Transverse colon (tissue), 4 donors: ENCODE data around the gene NR2F1-AS1. TPM values are rescaled to one million over a fixed set of nuclear protein-coding genes. Genes with fewer than 3 reads are reported as not detected.

ENCODE experiments used
- DNase-seq: peaks from one replicate; pipeline ENCODE4 v3.0.0-alpha.2; 2019
- H3K27ac ChIP-seq, 4 donors: fragments of 200-600 bp; sonication (generic); 2 replicates each; pipeline ENCODE4 v1.5.1; 2016 to 2018; ENCODE audit warnings: inconsistent platforms in 4 of 4
- H3K27me3 ChIP-seq: fragments of 200-600 bp; sonication (generic); 2 replicates; pipeline ENCODE4 v1.5.1; 2017; ENCODE audit warnings: inconsistent platforms
- H3K36me3 ChIP-seq, 4 donors: fragments of 200-600 bp; sonication (generic); 2 replicates each; pipeline ENCODE4 v1.5.1; 2017 to 2019; ENCODE audit warnings: inconsistent platforms in 4 of 4
- H3K4me1 ChIP-seq, 4 donors: fragments of 200-600 bp; sonication (generic); 2 replicates each; pipeline ENCODE4 v1.5.1; 2017 to 2020; ENCODE audit warnings: inconsistent platforms in 4 of 4
- H3K4me3 ChIP-seq, 4 donors: fragments of 200-600 bp; sonication (generic); 1 replicate in 1 of 4; 2 replicates in 3 of 4; pipeline versions ENCODE4 v1.5.1 to v1.6.1; 2017 to 2019; ENCODE audit warnings: inconsistent platforms in 4 of 4
- H3K9me3 ChIP-seq, 2 donors: fragments of 200-600 bp; sonication (generic); 2 replicates each; pipeline ENCODE4 v1.5.1; 2017 to 2019; ENCODE audit warnings: inconsistent platforms in 2 of 2
- EP300 ChIP-seq: sonication (generic); formaldehyde crosslinking; IDR thresholded peaks from one replicate; pipeline ENCODE4 v1.6.1; 2017; ENCODE audit warnings: antibody characterized with exemption, low read depth
- POLR2A ChIP-seq: fragments of 450-650 bp; IDR thresholded peaks from one replicate; pipeline ENCODE4 v1.6.1; 2016; ENCODE audit warnings: antibody characterized with exemption, mild to moderate bottlenecking, moderate library complexity
- POLR2AphosphoS5 ChIP-seq, 3 donors: sonication (generic); formaldehyde crosslinking; IDR thresholded peaks; one replicate each; pipeline ENCODE4 v1.6.1; 2016; ENCODE audit warnings: antibody characterized with exemption in 3 of 3
- WGBS, 2 donors: methylation state at CpG; one replicate each; pipeline ENCODE4 v1.1.5; 2018; ENCODE audit warnings: low coverage in 1 of 2; 5-methylcytosine and 5-hydroxymethylcytosine counted together
- in situ Hi-C, 4 donors: fragments of 200-750 bp; cut with MboI; loops; one replicate each; pipeline versions ENCODE4 v1.15.0 to v1.15.1; 2017; ENCODE audit warnings: low sequenced_read_pairs in 3 of 4, low pct_ligation_motif_present in 1 of 4, low pct_unique_long_range_greater_than_20kb in 1 of 4
- intact Hi-C: fragments of 100-400 bp; cut with DNase I; formaldehyde crosslinking; loops from one replicate; pipeline ENCODE4 v1.15.1; 2023; ENCODE audit warnings: low total_unique reads
- total RNA-seq, 4 donors: library from RNA; depleted of rRNA; stranded (reverse); fragments of >200 nt; gene quantifications; one replicate each; pipeline ENCODE4 v1.1.0, GENCODE V29; 2016
- TF ChIP-seq, protein P1 (sequence below), 5 experiments: fragments of 200-600 bp in 3 of 5; fragments of 450-650 bp in 2 of 5; sonication (generic) in 3 of 5; IDR thresholded peaks; 1 replicate in 2 of 5; 2 replicates in 3 of 5; pipeline ENCODE4 v1.5.1; 2016 to 2017; ENCODE audit warnings: antibody characterized with exemption in 5 of 5, inconsistent platforms in 3 of 5, mild to moderate bottlenecking in 2 of 5, moderate library complexity in 1 of 5

The NR2F1-AS1 gene
- total RNA-seq, 4 donors from 2014 or later: 1.2 to 3.7 (median 2.2) TPM

DNA sequence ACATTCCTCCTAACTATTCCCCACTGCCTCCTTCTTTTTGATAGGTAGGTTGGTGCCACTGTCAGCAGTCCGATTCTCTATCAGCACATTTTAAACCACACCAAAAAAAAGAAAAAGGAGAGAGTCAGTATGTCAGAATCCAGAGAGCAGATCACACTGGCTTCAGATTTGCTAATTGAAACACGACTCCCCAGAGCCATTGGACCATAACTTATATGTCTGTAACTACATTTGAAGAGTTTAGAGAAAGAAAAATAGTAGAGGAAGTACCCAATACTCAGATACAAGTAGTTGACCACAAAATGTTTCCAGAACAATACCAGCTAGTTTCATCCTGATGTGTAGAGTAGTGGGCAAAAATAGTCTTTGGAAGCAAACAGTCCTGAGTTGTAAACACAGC, 216.6 kb downstream of the NR2F1-AS1 start:
- 50 to 58% methylated on average over 2 of the region's 2 CpGs for WGBS, 2 donors
- TF ChIP-seq, protein P1, sequence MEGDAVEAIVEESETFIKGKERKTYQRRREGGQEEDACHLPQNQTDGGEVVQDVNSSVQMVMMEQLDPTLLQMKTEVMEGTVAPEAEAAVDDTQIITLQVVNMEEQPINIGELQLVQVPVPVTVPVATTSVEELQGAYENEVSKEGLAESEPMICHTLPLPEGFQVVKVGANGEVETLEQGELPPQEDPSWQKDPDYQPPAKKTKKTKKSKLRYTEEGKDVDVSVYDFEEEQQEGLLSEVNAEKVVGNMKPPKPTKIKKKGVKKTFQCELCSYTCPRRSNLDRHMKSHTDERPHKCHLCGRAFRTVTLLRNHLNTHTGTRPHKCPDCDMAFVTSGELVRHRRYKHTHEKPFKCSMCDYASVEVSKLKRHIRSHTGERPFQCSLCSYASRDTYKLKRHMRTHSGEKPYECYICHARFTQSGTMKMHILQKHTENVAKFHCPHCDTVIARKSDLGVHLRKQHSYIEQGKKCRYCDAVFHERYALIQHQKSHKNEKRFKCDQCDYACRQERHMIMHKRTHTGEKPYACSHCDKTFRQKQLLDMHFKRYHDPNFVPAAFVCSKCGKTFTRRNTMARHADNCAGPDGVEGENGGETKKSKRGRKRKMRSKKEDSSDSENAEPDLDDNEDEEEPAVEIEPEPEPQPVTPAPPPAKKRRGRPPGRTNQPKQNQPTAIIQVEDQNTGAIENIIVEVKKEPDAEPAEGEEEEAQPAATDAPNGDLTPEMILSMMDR (IDR thresholded peaks at IDR 0.05): no peak
- TF ChIP-seq POLR2AphosphoS5 (IDR thresholded peaks at IDR 0.05) (no peak), POLR2A (no peak), EP300 (no peak)
- intact Hi-C loops (no loop called here), in situ Hi-C loops (no loop called here)
- Histone ChIP-seq H3K4me3 (no peak overlapping the region), H3K27me3 (no peaks in the 10 kb centered on the region), H3K36me3 (no peaks in the 10 kb centered on the region), H3K27ac (no peak overlapping the region), H3K9me3 (no peaks in the 10 kb centered on the region), H3K4me1 (no peaks in the 10 kb centered on the region)
- DNase-seq: no peak

DNA sequence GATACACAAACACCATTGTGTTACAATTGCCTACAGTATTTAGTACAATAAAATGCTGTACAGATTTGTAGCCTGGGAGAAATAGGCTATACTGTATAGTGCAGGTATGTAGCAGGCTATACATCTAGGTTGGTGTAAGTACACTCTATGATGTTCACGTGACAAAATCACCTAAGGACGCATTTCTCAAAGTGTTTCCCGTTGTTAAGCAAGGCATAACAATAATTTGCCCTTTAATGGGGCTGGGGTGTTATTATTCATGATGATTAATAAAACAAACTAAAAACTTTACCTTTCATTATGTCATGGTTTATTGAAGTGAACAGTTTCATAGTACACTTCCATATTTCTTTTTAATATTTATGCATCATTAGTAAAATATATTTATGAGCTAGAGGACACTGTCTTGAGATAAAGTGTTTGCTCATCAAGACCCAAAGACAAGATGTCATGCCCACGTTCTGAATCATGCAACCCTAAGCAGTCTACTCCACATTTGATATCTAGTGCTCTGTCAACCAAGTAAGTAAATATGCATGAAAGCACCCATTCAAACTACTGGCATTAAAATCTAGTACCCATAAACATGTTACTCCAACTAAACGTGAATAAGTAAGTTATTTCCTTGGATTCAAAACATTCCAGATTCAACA, 220.5 kb downstream of the NR2F1-AS1 start:
- no peaks in the 10 kb centered on the region for H3K9me3 ChIP-seq
- no peaks in the 10 kb centered on the region for H3K36me3 ChIP-seq
- TF ChIP-seq POLR2A: no peak
- no peak for TF ChIP-seq EP300
- TF ChIP-seq, protein P1 (IDR thresholded peaks at IDR 0.05): no peak
- TF ChIP-seq POLR2AphosphoS5 (IDR thresholded peaks at IDR 0.05): no peak
- no peak for DNase-seq
- intact Hi-C loops (no loop called here), in situ Hi-C loops (no loop called here)
- no peak overlapping the region for H3K4me3 ChIP-seq
- WGBS, 2 donors: 67 to 69% methylated on average over 5 of the region's 5 CpGs
- no peak overlapping the region for H3K27ac ChIP-seq
- no peaks in the 10 kb centered on the region for H3K4me1 ChIP-seq
- no peaks in the 10 kb centered on the region for H3K27me3 ChIP-seq

DNA sequence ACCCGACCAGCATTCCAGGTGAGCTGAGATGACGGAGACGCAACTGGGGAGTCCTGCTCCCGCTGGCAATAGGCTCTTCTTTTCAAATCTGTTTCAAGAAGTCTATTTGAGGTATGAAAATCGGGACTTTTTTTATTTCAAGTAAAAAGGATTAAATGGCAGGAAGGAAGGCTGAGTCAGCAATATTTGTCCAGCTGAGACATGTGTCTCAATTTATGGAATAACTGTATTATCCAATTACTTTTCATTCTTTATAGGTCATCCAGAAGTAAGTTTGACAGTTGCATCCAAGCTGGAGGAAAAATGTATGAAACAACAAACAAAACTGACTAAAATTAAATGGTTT, 221.1 kb downstream of the NR2F1-AS1 start:
- Histone ChIP-seq H3K27me3 (no peaks in the 10 kb centered on the region), H3K9me3 (no peaks in the 10 kb centered on the region), H3K36me3 (no peaks in the 10 kb centered on the region), H3K27ac (no peak overlapping the region), H3K4me3 (no peak overlapping the region), H3K4me1 (no peaks in the 10 kb centered on the region)
- in situ Hi-C loops: no loop called here
- WGBS, 2 donors: 60 to 70% methylated on average over 5 of the region's 5 CpGs
- no peak for DNase-seq
- TF ChIP-seq, protein P1 (IDR thresholded peaks at IDR 0.05): no peak
- TF ChIP-seq EP300: no peak
- TF ChIP-seq POLR2AphosphoS5 (IDR thresholded peaks at IDR 0.05): no peak
- no peak for TF ChIP-seq POLR2A
- intact Hi-C loops: no loop called here

Other genes with a start within 250 kb of the NR2F1-AS1 start
- gene NR2F1, start 2.0 kb upstream of the NR2F1-AS1 start, total RNA-seq: 1 to 10 TPM; 1.5 to 6.2 (median 3.2) TPM
- gene POU5F2, start 160.4 kb upstream of the NR2F1-AS1 start, total RNA-seq: 1 to 10 TPM; 1.1 to 7.8 (median 4.0) TPM